GM18907 (cell line): ENCODE results near the gene ABCC4.
"Not testable (repeated sequence)": the region's sequence is repeated elsewhere in the genome, so short reads cannot be mapped to it uniquely, and the experiment has no call there.

Experiments
- ATAC-seq: cut with Tn5 transposase; IDR thresholded peaks from one replicate; pipeline ENCODE4 v1.9.1; 2021; ENCODE audit warnings: mild to moderate bottlenecking, moderate library complexity; ENCODE audit not compliant: unreplicated experiment

Gene ABCC4

DNA sequence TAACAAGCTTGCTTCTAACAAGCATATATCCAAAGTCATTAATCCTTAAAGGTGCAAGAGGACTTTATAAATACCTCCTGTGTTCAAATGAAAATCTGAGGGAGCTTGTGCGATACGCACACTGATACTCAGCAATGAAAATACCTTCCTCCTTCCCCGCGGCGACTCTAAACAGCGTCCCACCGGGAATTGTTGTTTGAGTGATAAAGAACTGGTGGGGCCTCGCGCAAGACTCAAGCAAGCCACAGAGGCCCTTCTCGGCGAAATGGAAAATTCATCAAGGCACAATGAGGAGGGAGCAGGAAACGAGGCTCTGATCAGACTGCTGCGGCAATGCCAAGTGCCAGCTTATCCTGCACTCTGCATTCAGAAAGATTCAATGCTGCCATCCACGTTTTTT is 126.7 kb downstream of the ABCC4 start:
- ATAC-seq, result no peak

DNA sequence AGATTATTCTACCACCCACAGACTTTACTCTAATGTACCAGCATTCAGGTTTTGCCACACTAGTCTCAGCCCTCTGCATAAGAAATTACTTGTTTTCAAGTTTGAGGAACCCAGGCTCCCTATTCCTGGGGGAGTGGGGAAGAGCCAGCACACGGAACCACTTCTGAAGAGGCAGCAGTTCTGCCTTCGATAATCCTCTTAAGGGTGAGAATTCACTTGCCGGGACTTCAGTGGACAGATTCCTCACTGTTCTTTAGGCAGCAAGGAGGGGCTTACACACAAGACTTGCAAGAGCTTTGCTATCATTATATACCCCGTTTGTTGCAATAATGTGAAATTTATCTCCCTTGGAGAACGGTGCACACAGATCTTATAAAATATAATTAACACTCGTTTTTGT is 133.1 kb downstream of the ABCC4 start:
- ATAC-seq, result no peak

DNA sequence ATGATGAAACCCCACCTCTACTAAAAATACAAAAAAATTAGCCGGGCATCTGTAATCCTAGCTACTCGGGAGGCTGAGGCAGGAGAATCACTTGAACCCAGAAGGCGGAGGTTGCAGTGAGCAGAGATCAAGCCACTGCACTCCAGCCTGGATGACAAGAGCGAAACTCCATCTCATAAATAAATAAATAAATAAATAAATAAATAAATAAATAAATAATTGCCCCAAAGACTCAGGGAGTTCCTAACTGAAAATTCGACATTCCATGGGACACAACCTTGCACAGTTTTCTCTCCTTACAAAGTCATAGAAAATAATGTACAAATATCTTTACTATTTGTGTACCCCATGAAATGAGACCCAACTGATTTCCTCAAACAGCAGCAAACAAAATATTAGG is 134.2 kb downstream of the ABCC4 start:
- not testable (repeated sequence) for ATAC-seq

DNA sequence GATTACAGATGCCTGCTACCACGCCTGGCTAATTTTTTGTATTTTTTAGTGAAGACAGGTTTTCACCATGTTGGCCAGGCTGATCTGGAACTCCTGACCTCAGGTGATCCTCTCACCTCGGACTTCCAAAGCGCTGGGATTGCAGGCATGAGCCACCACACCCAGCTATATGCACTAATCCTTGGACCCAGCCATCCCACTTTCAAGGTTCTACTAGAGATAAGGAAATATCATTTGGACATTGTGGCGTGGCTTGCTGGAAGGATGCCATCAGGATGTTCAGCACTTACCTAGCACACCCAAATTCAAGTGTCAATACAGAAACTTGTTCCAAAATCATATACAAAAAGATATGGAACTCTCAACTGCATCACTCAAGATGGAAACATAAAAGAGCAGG is 136.4 kb downstream of the ABCC4 start:
- ATAC-seq, result no peak

DNA sequence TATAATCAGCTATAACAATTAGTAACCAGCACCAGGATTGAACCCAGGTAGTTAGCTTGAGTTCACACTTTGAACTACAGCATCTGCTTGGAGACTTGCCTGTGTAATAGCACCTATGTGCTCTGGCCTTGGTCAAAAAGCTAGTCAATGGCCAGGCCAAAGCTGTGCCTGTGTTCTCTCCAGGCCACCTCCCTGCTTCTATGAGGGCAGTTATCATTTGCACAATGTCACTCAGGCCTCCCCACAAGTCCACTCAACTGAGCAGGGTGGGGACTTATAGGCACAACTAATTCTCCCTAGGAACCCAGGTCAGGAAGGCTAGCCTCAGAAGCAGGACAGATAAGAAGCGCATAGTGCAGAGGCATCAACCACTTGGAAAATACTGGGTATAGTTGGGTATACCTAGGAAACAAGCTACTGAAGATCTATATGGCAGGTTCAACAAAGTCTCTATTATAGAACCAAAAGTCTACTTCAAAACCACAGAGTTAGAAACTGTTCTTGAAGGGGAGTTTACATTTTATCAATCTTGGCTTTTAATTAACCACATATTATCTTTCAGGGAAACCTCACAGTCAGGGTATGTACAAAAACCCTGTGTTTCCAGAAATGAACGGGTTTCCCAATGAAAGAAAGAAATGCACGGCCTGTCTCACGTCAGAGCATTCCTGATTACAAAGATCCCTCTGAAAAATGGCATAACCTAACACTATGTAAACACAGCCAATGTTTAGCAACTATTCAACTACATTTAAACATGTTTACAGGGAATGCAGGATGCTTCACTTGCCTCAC is 140.9 kb downstream of the ABCC4 start:
- peak; percentile 61 for ATAC-seq

DNA sequence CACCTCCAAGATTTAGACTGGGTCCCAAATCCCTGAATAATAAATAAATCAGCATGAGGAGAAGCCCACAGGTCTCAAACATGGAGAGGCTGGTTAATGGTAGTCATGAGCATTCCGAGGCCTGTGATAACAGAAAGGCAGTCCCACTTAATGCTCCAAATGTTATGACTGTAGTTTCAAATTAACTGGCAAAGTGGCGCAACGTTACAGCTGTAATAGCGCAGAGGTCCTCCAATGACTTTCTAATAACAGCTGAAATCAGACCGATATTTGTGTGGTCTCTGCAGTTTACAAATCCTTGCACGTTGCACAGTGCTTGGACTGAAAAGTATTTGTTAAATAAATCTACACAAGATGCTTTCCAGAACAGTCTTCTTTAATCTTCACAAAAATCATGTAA is 141.8 kb downstream of the ABCC4 start:
- ATAC-seq, result no peak

DNA sequence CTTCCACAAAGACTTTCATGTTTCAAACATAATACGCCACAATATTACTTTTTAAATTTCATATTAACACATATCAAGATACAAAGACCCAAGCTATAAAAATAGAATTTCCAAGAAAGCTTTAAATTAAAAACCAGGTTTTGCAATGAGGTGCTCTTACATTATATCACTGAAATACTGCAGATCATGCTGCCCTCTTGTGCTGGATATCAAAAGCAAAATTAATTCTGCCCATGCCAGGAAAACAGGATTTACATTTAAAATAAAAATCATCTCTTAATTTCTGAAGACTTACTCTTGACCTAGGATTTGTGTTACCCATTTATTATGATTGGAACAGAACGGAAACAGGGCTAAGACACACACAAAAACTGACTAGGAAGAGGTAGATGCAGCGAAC is 145.0 kb downstream of the ABCC4 start:
- ATAC-seq, result no peak

DNA sequence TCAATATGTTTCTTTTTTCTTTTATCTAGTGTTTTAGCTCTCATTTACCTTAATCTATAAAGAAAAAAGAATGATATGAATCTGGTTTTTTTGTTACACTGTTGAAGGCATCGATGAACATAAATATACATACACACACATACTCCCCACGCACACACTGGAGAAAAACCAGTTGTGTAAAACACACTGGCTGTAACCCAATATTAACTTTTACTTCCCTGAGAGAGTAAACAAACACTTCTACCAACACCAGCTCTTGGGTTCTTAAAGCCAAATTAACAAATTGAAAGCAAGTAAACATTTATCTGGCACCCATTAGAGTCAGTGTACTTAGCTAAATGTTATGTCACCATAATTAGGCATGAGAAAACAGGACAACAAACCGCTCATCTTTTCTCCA is 145.7 kb downstream of the ABCC4 start:
- no peak for ATAC-seq

DNA sequence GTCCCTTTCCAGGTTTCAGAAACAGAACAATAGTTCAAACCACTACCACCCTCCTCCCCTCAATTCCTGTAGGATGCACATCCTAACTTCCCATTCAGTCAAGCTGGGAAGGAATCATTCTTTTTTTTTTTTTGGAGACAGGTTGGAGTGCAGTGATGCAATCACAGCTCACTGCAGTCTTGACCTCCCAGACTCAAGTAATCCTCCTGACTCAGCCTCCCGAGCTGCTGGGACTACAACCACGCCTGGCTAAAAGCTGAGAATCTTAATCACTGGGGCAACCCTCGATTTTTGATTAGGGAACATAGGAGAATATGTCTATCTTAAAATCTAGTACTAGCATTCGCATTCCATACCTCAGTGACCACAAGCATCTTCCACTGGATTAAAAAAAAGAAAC is 146.2 kb downstream of the ABCC4 start:
- ATAC-seq, result no peak

DNA sequence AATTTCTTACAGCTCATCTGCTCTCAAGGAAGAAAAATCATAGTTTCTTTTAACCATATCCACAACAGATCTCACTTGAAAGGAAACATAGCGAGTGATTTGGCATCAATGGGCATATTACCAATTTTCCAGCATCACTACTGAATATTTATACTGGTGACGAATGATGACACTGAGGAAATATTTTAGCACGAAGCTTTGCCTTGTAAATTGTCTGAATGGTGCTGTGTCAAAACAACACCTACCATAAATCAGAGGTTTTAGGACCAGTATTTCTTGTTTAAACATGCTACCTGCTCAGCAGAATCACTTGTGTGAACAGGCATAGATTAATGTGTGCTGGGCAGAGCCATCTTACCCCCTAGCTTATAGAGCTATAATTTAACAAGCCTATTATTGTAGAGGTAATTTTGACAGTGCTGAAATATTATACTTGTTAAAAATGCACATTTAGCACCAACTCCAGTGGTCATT is 146.8 kb downstream of the ABCC4 start:
- no peak for ATAC-seq

DNA sequence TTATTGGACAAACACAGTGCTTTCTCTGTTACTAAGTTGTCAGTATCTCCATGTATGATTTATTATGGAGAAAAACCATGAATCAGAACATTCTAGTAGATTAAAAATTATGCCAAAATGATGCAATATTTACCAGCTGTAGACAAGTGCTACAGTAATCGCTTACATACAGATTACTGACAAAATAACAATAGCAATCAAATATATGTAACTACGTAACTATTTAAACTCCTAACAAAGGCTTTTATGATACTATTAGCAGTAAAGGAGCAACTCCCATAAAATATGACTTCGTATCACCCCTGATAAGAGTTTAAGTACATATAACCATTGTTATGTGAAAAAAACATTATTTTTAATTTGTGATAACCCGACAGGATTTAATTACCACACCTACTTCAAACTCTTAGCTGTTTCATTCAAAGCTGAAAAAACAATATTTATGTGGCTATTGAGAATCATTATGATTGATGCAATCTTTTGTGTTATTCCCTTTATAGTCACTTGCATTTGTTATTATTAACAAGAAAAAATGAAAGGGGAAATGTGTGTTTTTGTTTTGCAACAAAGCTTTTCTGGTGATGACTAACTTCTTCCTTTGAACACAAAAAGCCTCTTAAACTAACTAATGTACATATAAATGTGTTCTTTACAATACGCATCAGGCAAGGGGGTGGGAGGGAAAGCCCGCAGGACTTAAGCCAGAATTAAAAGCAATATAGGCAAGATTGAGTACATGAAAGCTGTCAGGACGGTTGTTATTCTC is 147.4 kb downstream of the ABCC4 start:
- no peak for ATAC-seq

DNA sequence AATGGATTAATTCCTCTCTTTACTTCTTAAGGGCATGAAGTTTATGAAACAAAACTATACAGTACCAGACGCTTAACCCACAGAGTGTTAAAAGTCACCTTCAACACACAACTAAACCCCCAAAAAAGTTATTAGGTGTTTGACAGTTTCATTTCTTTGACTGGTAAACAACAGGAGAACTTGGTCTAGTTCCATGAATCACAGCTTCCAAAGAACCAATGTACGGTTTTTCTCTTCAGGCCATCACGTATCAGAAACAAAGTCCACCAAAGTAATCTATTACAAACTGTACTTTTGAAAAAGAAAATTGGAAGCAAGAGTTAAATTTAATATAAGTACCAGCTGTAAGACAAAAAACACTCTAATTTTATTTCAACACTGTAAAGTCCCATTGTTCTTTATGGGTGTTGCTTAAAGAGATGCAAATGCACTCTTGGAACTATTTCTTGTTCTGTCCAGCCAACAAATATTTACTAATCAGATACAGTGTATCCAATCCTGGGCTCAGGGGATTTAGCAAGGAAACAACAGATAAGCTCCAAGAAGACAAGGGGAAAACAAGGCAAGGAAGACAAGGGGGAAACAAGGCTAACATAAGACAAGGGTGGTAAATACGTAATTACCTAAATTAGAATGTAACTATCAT is 149.2 kb downstream of the ABCC4 start:
- no peak for ATAC-seq

DNA sequence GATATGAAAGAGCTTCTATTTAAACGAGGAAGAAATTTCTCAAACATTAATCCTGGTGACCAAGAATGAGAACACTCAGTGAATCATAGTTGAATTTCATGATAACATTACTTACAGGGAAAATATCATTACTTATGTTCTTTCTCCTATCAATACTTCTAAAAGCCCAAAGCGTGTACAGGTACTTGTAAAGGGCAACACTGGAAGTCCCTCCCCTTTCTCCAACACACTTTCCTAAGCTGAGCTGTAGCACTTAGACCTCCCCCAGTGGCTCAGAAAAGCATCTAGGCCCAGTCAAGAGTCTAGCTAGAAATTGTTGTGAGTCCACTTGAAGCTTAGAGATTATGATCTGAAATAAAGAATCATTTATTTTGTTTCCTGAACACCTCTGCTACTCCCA is 150.7 kb downstream of the ABCC4 start:
- no peak for ATAC-seq

DNA sequence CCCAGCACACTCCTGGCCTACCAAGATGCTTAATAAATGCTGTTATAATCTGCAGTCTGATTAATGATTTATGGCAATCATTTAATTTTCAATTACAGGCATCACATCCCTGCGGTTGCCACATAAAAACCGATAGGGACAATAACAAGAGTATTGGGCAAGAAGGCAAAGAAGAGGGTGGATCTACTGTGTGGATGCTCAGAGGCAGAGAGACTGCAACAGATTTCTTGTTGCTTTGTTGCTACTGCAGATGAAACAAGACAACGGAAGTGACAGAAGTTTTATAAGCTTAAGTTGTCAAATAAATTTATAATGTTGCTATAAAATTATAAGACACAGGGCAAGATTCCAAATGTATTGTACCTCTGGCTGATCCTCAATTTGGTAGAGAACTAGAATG is 154.8 kb downstream of the ABCC4 start:
- no peak for ATAC-seq

DNA sequence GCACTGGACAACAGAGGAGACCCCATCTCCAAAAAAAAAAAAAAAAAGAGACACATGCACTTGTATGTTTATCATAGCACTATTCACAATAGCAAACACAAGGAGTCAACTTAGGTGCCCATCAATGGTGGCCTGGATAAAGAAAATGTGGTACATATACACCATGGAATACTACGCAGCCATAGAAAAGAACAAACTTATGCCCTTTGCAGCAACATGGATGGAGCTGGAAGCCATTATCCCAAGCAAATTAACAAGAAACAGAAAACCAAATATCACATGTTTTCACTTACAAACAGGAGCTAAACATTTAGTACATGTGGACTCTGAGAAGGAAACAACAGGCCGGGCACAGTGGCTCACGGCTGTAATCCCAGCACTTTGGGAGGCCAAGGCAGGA is 155.7 kb downstream of the ABCC4 start:
- no peak for ATAC-seq

DNA sequence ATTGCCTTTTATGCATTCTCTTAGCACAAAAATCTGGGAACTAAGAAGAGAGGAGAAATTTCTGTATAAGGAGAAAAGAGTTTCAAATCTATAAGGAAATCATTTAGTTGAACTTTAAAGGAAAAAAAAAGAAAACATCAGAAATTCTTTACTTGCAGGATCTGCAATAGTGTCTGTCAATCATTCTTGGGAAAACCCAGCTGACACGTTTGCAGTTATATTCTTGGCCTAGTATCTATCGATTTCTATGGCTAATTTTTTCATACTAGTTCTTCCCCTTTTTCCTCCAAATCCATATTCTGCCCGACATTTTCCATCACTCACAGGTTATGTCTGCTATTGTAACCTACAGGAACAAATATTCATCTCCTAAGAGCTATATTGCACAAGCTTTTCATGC is 160.7 kb downstream of the ABCC4 start:
- ATAC-seq, result no peak

DNA sequence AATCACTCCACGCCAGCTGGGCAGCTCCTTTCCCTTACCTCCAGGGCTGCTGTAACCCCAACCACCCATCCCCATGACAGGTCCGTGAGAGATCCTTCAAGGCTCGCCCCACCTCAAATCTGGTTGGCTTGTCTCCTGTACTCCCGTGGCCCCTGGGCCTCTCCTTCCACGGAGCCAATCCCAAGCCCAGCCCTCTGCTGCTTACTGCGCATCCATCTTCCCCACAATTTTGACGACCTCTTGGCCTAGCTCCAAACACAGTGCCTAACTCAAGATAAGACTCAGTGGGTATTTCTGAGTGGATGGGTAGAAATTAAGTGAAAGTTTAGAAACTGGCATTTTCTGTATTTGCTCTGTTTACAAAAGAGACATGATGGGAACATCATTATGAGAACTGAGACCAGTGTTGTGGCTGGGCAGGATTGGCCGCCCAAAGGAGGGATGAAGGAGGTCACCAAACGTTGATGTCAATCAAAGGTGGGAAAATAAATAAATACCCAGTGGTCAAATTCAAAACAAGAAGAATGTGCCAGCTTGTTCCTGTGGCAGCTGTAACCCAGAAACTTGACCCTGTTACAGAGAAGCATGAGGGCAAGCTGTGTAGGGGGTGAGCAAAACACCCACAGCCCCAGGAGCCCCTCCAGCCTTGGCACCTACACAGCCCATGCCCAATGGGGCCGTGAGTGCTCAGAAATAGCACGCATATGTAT is 162.2 kb downstream of the ABCC4 start:
- ATAC-seq, result no peak

DNA sequence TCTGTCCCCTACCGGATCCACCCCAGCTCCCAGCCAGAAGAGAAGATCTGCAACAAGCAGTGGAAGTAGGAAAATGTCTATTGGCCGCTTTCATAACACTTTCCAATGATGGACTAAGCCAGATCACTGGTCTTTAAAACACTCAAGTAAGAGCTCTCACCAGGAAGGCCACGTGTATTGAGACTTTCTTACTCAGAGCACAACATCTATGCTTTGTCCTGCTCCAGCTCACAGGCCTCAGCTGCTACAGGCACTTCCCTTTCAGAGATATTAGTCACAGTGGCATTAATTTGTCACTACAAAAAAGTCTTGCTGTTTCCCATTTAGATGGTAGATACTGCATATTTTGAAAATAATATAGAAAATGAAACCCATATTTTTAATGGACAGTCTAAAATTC is 164.2 kb downstream of the ABCC4 start:
- ATAC-seq, result peak; percentile 90

DNA sequence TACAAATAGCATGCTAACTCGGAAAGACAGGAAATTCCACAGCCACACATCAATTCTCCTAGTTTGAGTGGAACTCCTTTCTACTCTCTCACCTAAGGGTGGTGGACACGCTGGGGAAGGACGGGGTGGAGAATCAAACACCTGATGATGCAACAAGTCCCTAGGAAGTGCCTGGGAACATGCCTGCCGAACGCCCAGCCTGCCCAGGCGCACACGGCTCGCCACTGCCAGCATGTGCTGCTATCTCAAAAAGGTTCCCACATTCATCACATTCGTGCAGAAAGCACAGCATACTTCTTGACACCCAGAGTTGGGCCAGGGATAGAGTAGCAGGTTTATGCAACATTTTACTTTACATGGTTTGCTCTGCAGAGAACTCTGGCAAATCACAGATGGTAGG is 164.6 kb downstream of the ABCC4 start:
- ATAC-seq, result peak; percentile 11

DNA sequence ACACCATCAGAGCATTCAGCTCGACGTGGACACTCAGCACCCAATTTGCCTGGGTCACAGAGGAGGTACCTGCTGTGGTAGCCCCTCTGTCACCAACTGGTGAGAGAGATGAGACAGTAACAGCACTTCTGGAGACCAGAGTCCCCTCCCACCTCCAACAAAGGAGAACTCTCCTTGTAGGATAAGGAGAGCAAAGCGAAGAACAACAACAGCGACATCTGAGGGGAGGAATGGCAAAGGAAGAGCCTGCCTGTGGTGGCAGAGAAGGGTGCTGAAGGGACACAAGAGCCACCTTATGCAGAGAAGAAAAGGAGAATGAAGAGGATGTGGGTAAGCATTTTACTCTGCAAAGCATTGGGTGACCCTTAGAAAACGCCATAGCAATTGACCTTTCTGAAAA is 167.8 kb downstream of the ABCC4 start:
- ATAC-seq, result no peak

DNA sequence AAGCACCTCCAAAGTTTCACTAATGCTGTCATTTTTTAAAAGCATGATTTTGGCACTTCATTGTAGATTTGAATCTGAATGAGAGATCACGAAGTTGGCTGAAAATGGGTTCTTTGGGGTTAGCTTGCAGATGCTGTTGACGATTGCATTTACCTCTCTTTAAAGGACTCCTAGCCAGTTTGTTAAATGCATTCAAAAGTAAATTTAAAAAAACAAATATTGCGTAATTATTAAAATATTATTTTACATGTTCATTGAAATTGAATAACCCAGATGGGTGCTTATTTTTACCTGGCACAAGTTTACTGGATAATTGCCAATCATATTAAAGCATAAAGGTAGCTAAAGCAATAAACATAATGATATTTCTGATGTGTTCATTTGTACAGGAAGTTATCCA is 172.2 kb downstream of the ABCC4 start:
- ATAC-seq, result no peak
